HG03442 (cell line): ENCODE results near the gene CENPQ.
A peak's percentile ranks its signal among the peaks of the same experiment; 100 is the strongest.
"Not testable (repeated sequence)": the region's sequence is repeated elsewhere in the genome, so short reads cannot be mapped to it uniquely, and the experiment has no call there.

Experiments
- ATAC-seq: cut with Tn5 transposase; IDR thresholded peaks from one replicate; pipeline ENCODE4 v1.9.1; 2021; ENCODE audit warnings: mild to moderate bottlenecking, moderate library complexity; ENCODE audit not compliant: unreplicated experiment

Gene CENPQ

GRCh38 chr6:49462927-49463611, at the start of gene CENPQ, which contains the start of gene MMUT:
TSS of gene CENPQ (plus strand) at chr6:49463370. CDS start at chr6:49470177, 6,807 bp downstream.
TSS of gene MMUT (minus strand) at chr6:49463253. CDS start at chr6:49459466, 3,787 bp downstream.
- peak; percentile 99 for ATAC-seq

- no peak for ATAC-seq
Measured at GRCh38 chr6:49415358-49415757, 47.8 kb upstream of the CENPQ start.

GRCh38 chr6:49416195-49416594, 47.0 kb upstream of the CENPQ start:
- ATAC-seq, result no peak

GRCh38 chr6:49423817-49424216, 39.4 kb upstream of the CENPQ start:
- no peak for ATAC-seq

GRCh38 chr6:49430187-49430586, 33.0 kb upstream of the CENPQ start:
- no peak for ATAC-seq

GRCh38 chr6:49430866-49431265, 32.3 kb upstream of the CENPQ start:
- no peak for ATAC-seq

- no peak for ATAC-seq
Measured at GRCh38 chr6:49453221-49453620, 9.9 kb upstream of the CENPQ start.

GRCh38 chr6:49454787-49455709, 8.1 kb upstream of the CENPQ start:
- peak; percentile 78 for ATAC-seq

GRCh38 chr6:49457771-49458170, 5.4 kb upstream of the CENPQ start:
- ATAC-seq, result no peak

- no peak for ATAC-seq
Measured at GRCh38 chr6:49462071-49462470, 1.1 kb upstream of the CENPQ start.

GRCh38 chr6:49462599-49462926, 607 bp upstream of the CENPQ start:
- peak; percentile 3 for ATAC-seq

GRCh38 chr6:49463612-49463967, 420 bp downstream of the CENPQ start:
- no peak for ATAC-seq

- ATAC-seq, result no peak
Measured at GRCh38 chr6:49464691-49465090, 1.5 kb downstream of the CENPQ start.

GRCh38 chr6:49468042-49468441, 4.9 kb downstream of the CENPQ start:
- ATAC-seq, result no peak

GRCh38 chr6:49476564-49476963, 13.4 kb downstream of the CENPQ start:
- not testable (repeated sequence) for ATAC-seq

GRCh38 chr6:49479308-49479970, 16.3 kb downstream of the CENPQ start:
- no peak for ATAC-seq

GRCh38 chr6:49481846-49482245, 18.7 kb downstream of the CENPQ start:
- not testable (repeated sequence) for ATAC-seq

GRCh38 chr6:49483380-49483779, 20.2 kb downstream of the CENPQ start:
- ATAC-seq, result not testable (repeated sequence)

GRCh38 chr6:49490633-49491032, 27.5 kb downstream of the CENPQ start:
- no peak for ATAC-seq

- no peak for ATAC-seq
Measured at GRCh38 chr6:49497304-49497703, 34.1 kb downstream of the CENPQ start.

GRCh38 chr6:49499126-49499525, 36.0 kb downstream of the CENPQ start:
- ATAC-seq, result no peak

- no peak for ATAC-seq
Measured at GRCh38 chr6:49499623-49500022, 36.5 kb downstream of the CENPQ start, which contains the start of gene GLYATL3. TSS of gene GLYATL3 (plus strand) at chr6:49499923. CDS start at chr6:49511991, 12,068 bp downstream.
